ENCODE data around the gene TRAF3. TPM values are rescaled to one million over a fixed set of nuclear protein-coding genes. Genes with fewer than 3 reads are reported as not detected.

Gene TRAF3
- polyA plus RNA-seq, 1 of the 3 experiments (the other 2 are of a cell fraction), result 17.9 TPM

GRCh38 chr14:102750376-102750775 is 26.9 kb upstream of the TRAF3 start:
- TF ChIP-seq RAD21 (IDR thresholded peaks at IDR 0.05; ENCODE audit: low read length) (no peak), POLR2AphosphoS5 (IDR thresholded peaks at IDR 0.05; ENCODE audit: low read depth, low read length) (no peak), PBX3 (IDR thresholded peaks at IDR 0.05) (no peak), RCOR1 (IDR thresholded peaks at IDR 0.05; ENCODE audit: low read length) (no peak), CTCF (IDR thresholded peaks at IDR 0.05) (no peak), REST (IDR thresholded peaks at IDR 0.05; ENCODE audit: low read depth, low read length) (no peak), MEF2A (IDR thresholded peaks at IDR 0.05; ENCODE audit: borderline replicate concordance, low read depth) (no peak), SMC3 (IDR thresholded peaks at IDR 0.05; ENCODE audit: low read depth, low read length) (no peak), USF1 (IDR thresholded peaks at IDR 0.05; ENCODE audit: borderline replicate concordance, low read depth) (no peak), GATA2 (CRISPR knock-in tag; IDR thresholded peaks at IDR 0.05) (no peak), NFIC (IDR thresholded peaks at IDR 0.05; ENCODE audit: borderline replicate concordance) (no peak), TCF12 (IDR thresholded peaks at IDR 0.05) (no peak)
- 96% methylated on average over 13 of the region's 14 CpGs for WGBS (ENCODE audit: low lambda C conversion rate)
- Histone ChIP-seq H3K27ac (ENCODE audit: low read depth in 2 of 2, low read length in 1 of 2) (no peak overlapping the region), H3K9me3 (no peaks in the 10 kb centered on the region), H3K4me1 (ENCODE audit: control insufficient read depth in 1 of 2, insufficient read depth in 2 of 2, low read depth in 1 of 2, low read length in 1 of 2) (peaks cover 0 to 7% of the 10 kb centered on the region in 2 experiments; a peak in 1 of 4 replicates), H3K9ac (no peak overlapping the region), H3K27me3 (ENCODE audit: insufficient read depth) (no peaks in the 10 kb centered on the region), H3K36me3 (replicated peaks in 1 of 2; ENCODE audit: control insufficient read depth in 1 of 2, insufficient read depth in 2 of 2, low read length in 1 of 2) (no peaks in the 10 kb centered on the region), H3K4me2 (no peak overlapping the region), H3K79me2 (ENCODE audit: insufficient read depth) (no peaks in the 10 kb centered on the region), H3F3A (replicated peaks; ENCODE audit: insufficient read depth) (no peaks in the 10 kb centered on the region), H3K9me2 (no peaks in the 10 kb centered on the region), H4K20me1 (ENCODE audit: insufficient read depth) (no peaks in the 10 kb centered on the region), H2AFZ (ENCODE audit: low read depth) (no peak overlapping the region), H3K4me3 (ENCODE audit: low read depth in 2 of 2, low read length in 1 of 2) (no peak overlapping the region)
- DNase-seq, result no peak
- CTCF ChIA-PET, result interaction anchor here (0.5 to 2.4 kb wide), 4 partner anchors 55 to 156 kb away, joined by 3 to 7 read pairs (median 4); no protein-coding TSS in a partner anchor
- POLR2A ChIA-PET, result no interaction called here

All from SK-N-SH (cell line).